Hematopoietic multipotent progenitor cell treated with erythropoietin and hydrocortisone succinate and interleukin-3 and kit ligand, for 15 days (in vitro differentiated cells): ENCODE data around the gene IL22.

ENCODE experiments used
- DNase-seq: peaks from one replicate; pipeline ENCODE4 v3.0.0-alpha.2; 2015; ENCODE audit warnings: low spot score

Gene IL22

GRCh38 chr12:68264158-68264855 lies 10.9 kb upstream of the IL22 start:
- DNase-seq, result no peak

- DNase-seq, result no peak
These were observed 10.0 kb upstream of the IL22 start for GRCh38 chr12:68263366-68263765.

- DNase-seq, result no peak
These were observed 8.5 kb upstream of the IL22 start for GRCh38 chr12:68261896-68262295.

- DNase-seq, result no peak
These were observed 6.7 kb upstream of the IL22 start for GRCh38 chr12:68260153-68260552.

- no peak for DNase-seq
These were observed 6.0 kb upstream of the IL22 start for GRCh38 chr12:68259318-68259940.

GRCh38 chr12:68252077-68252476 lies 1.3 kb downstream of the IL22 start:
- no peak for DNase-seq

- DNase-seq, result no peak
These were observed 3.0 kb downstream of the IL22 start for GRCh38 chr12:68250454-68250853.

- no peak for DNase-seq
These were observed 5.6 kb downstream of the IL22 start for GRCh38 chr12:68247785-68248184.

GRCh38 chr12:68246350-68246749 lies 7.1 kb downstream of the IL22 start:
- DNase-seq, result no peak

GRCh38 chr12:68245180-68246021 lies 8.0 kb downstream of the IL22 start:
- no peak for DNase-seq

- no peak for DNase-seq
These were observed 10.6 kb downstream of the IL22 start for GRCh38 chr12:68242777-68243176.

GRCh38 chr12:68240975-68241374 lies 12.4 kb downstream of the IL22 start:
- DNase-seq, result peak; percentile 42

GRCh38 chr12:68240079-68240478 lies 13.3 kb downstream of the IL22 start:
- peak; percentile 5 for DNase-seq

GRCh38 chr12:68239309-68239982 lies 14.0 kb downstream of the IL22 start:
- DNase-seq, result no peak

- DNase-seq, result no peak
These were observed 15.8 kb downstream of the IL22 start for GRCh38 chr12:68237619-68238018.

- no peak for DNase-seq
These were observed 16.3 kb downstream of the IL22 start for GRCh38 chr12:68237078-68237477.

GRCh38 chr12:68236421-68237059 lies 16.9 kb downstream of the IL22 start:
- DNase-seq, result peak; percentile 72

GRCh38 chr12:68235576-68235975 lies 17.8 kb downstream of the IL22 start:
- no peak for DNase-seq

GRCh38 chr12:68234140-68234539 lies 19.3 kb downstream of the IL22 start:
- no peak for DNase-seq

GRCh38 chr12:68233498-68233897 lies 19.9 kb downstream of the IL22 start:
- no peak for DNase-seq

GRCh38 chr12:68231691-68232090 lies 21.7 kb downstream of the IL22 start:
- DNase-seq, result no peak

GRCh38 chr12:68231229-68231628 lies 22.2 kb downstream of the IL22 start:
- no peak for DNase-seq
